Measurements from ENCODE around the gene GJB4. TPM values are rescaled to one million over a fixed set of nuclear protein-coding genes. Genes with fewer than 3 reads are reported as not detected.

GJB4 gene
- total RNA-seq, 1 donor = not detected

GRCh38 chr1:34792868-34793727 is 33.6 kb downstream of the GJB4 start, which contains the start of gene GJA4:
GJA4 (plus strand) TSS chr1:34792999; CDS start chr1:34794214, 1,215 bp downstream.
- Histone ChIP-seq H3K27ac (ENCODE audit: low read depth, low read length) (no peak within 1 kb of the TSS), H2AFZ (ENCODE audit: low read length) (no peak within 1 kb of the TSS), H3K4me3 (ENCODE audit: insufficient read depth, low read length) (no peak within 1 kb of the TSS), H3K4me1 (ENCODE audit: insufficient read depth, low read length) (peaks cover 3% of the 10 kb centered on the region), H3K4me2 (ENCODE audit: insufficient read depth, low read length) (no peak within 1 kb of the TSS), H3K36me3 (ENCODE audit: insufficient read depth, low read length) (no peaks in the 10 kb centered on the region), H3K9me3 (ENCODE audit: low read depth, low read length) (no peaks in the 10 kb centered on the region), H3K27me3 (ENCODE audit: insufficient read depth, low read length) (peaks cover 15% of the 10 kb centered on the region), H3K79me2 (ENCODE audit: insufficient read depth, low read length) (no peaks in the 10 kb centered on the region), H4K20me1 (ENCODE audit: insufficient read depth, low read length) (no peaks in the 10 kb centered on the region)
- peak; percentile 86 for DNase-seq (ENCODE audit: insufficient read length, low spot score, missing footprints)
- TF ChIP-seq CTCF (IDR thresholded peaks at IDR 0.05; ENCODE audit: extremely low read depth, low read depth, low read length) = no peak

DNA sequence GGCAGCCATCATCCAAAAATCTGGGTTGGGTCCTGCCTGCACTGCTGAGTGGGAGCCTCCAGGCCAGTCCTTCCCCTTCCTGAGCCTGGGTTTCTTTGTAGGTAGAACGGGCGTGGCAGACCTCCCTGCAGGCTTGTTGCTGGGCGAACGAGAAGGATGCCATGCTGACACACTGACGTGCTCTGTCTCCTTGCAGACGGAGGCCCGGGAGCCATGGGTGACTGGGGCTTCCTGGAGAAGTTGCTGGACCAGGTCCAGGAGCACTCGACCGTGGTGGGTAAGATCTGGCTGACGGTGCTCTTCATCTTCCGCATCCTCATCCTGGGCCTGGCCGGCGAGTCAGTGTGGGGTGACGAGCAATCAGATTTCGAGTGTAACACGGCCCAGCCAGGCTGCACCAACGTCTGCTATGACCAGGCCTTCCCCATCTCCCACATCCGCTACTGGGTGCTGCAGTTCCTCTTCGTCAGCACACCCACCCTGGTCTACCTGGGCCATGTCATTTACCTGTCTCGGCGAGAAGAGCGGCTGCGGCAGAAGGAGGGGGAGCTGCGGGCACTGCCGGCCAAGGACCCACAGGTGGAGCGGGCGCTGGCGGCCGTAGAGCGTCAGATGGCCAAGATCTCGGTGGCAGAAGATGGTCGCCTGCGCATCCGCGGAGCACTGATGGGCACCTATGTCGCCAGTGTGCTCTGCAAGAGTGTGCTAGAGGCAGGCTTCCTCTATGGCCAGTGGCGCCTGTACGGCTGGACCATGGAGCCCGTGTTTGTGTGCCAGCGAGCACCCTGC is 34.7 kb downstream of the GJB4 start:
- no peaks in the 10 kb centered on the region for H3K36me3 ChIP-seq (ENCODE audit: insufficient read depth, low read length)
- no peak for TF ChIP-seq CTCF (IDR thresholded peaks at IDR 0.05; ENCODE audit: extremely low read depth, low read depth, low read length)

DNA sequence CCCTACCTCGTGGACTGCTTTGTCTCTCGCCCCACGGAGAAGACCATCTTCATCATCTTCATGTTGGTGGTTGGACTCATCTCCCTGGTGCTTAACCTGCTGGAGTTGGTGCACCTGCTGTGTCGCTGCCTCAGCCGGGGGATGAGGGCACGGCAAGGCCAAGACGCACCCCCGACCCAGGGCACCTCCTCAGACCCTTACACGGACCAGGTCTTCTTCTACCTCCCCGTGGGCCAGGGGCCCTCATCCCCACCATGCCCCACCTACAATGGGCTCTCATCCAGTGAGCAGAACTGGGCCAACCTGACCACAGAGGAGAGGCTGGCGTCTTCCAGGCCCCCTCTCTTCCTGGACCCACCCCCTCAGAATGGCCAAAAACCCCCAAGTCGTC is 35.2 kb downstream of the GJB4 start:
- H3K27ac ChIP-seq (ENCODE audit: low read depth, low read length) = no peak overlapping the region
- no peak for TF ChIP-seq CTCF (IDR thresholded peaks at IDR 0.05; ENCODE audit: extremely low read depth, low read depth, low read length)
- peaks cover under 1% of the 10 kb centered on the region for H3K4me1 ChIP-seq (ENCODE audit: insufficient read depth, low read length)
- no peaks in the 10 kb centered on the region for H3K36me3 ChIP-seq (ENCODE audit: insufficient read depth, low read length)
- H4K20me1 ChIP-seq (ENCODE audit: insufficient read depth, low read length) = peaks cover 2% of the 10 kb centered on the region
- H3K27me3 ChIP-seq (ENCODE audit: insufficient read depth, low read length) = peaks cover 15% of the 10 kb centered on the region
- no peak overlapping the region for H3K4me2 ChIP-seq (ENCODE audit: insufficient read depth, low read length)
- no peak overlapping the region for H3K4me3 ChIP-seq (ENCODE audit: insufficient read depth, low read length)
- no peaks in the 10 kb centered on the region for H3K9me3 ChIP-seq (ENCODE audit: low read depth, low read length)
- DNase-seq (ENCODE audit: insufficient read length, low spot score, missing footprints) = no peak
- no peak overlapping the region for H2AFZ ChIP-seq (ENCODE audit: low read length)
- H3K79me2 ChIP-seq (ENCODE audit: insufficient read depth, low read length) = no peaks in the 10 kb centered on the region

More for the DNA sequence above, 34.7 kb downstream of the GJB4 start:
- H3K4me2 ChIP-seq (ENCODE audit: insufficient read depth, low read length) = no peak overlapping the region
- H4K20me1 ChIP-seq (ENCODE audit: insufficient read depth, low read length) = peaks cover 2% of the 10 kb centered on the region
- H3K4me3 ChIP-seq (ENCODE audit: insufficient read depth, low read length) = no peak overlapping the region
- H3K9me3 ChIP-seq (ENCODE audit: low read depth, low read length) = no peaks in the 10 kb centered on the region
- DNase-seq (ENCODE audit: insufficient read length, low spot score, missing footprints) = peak; percentile 77
- peaks cover 15% of the 10 kb centered on the region for H3K27me3 ChIP-seq (ENCODE audit: insufficient read depth, low read length)
- H3K79me2 ChIP-seq (ENCODE audit: insufficient read depth, low read length) = no peaks in the 10 kb centered on the region
- no peaks in the 10 kb centered on the region for H3K4me1 ChIP-seq (ENCODE audit: insufficient read depth, low read length)
- no peak overlapping the region for H2AFZ ChIP-seq (ENCODE audit: low read length)
- no peak overlapping the region for H3K27ac ChIP-seq (ENCODE audit: low read depth, low read length)

- no peak overlapping the region for H3K4me2 ChIP-seq (ENCODE audit: insufficient read depth, low read length)
- H3K36me3 ChIP-seq (ENCODE audit: insufficient read depth, low read length) = no peaks in the 10 kb centered on the region
- peaks cover 2% of the 10 kb centered on the region for H4K20me1 ChIP-seq (ENCODE audit: insufficient read depth, low read length)
- H3K27me3 ChIP-seq (ENCODE audit: insufficient read depth, low read length) = peaks cover 15% of the 10 kb centered on the region
- no peak for TF ChIP-seq CTCF (IDR thresholded peaks at IDR 0.05; ENCODE audit: extremely low read depth, low read depth, low read length)
- no peak overlapping the region for H3K4me3 ChIP-seq (ENCODE audit: insufficient read depth, low read length)
- no peak overlapping the region for H3K27ac ChIP-seq (ENCODE audit: low read depth, low read length)
- H3K79me2 ChIP-seq (ENCODE audit: insufficient read depth, low read length) = no peaks in the 10 kb centered on the region
- no peaks in the 10 kb centered on the region for H3K9me3 ChIP-seq (ENCODE audit: low read depth, low read length)
- DNase-seq (ENCODE audit: insufficient read length, low spot score, missing footprints) = no peak
- H2AFZ ChIP-seq (ENCODE audit: low read length) = no peak overlapping the region
- peaks cover 5% of the 10 kb centered on the region for H3K4me1 ChIP-seq (ENCODE audit: insufficient read depth, low read length)
These were observed 36.4 kb downstream of the GJB4 start for GRCh38 chr1:34795916-34796315.
